ENCODE measurements around the gene SEZ6L2.

SEZ6L2 gene

DNA sequence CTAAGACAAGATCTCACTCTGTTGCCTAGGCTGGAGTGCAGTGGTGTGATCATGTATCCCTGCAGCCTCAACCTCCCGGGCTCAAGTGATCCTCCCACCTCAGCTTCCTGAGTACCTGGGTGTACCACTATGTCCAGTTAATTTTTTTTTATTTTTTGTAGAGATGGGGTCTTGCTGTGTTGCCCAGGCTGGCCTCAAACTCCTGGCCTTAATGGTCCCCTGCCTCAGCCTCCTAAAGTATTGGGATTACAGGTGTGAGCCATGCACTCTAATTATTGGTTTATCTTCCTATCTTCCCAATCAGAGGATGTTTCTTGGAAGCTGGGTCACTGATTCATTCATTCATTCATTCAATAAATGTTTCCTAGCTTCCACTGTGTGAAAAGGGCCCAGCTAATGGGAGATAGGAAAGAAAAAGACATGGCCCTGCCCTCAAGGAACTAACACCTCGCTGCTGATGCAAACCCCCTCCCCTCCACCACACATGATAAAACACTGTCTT lies 9.4 kb upstream of the SEZ6L2 start:
- no peaks in the 10 kb centered on the region for H3K4me1 ChIP-seq (ENCODE audit: control insufficient read depth in 1 of 2, insufficient read depth in 2 of 2, low read length in 2 of 2)

DNA sequence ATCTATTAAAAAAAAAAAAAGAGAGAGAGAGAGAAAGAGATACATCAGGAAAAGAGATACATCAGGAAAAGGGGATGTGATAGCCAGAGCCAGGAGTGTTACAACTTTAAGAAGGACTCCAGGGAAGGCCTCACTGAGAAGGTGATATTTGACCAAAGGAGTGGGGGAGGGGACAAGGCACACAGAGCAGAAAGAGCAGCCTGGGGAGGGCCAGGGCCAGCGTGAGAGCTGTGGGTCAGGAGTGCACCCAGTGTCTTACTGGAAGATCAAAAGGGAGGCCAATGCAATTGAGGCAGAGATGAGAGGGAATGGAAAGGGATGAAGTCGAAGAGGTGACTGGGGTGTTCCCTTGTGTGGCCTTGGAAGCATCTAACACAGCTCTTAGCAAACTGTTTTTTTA lies 8.6 kb upstream of the SEZ6L2 start:
- H3K9me3 ChIP-seq (ENCODE audit: control insufficient read depth in 1 of 2, low read length in 2 of 2) = no peaks in the 10 kb centered on the region
- no peaks in the 10 kb centered on the region for H3K36me3 ChIP-seq (ENCODE audit: control insufficient read depth in 1 of 2, insufficient read depth in 2 of 2, low read length in 2 of 2)
- H3K27ac ChIP-seq (ENCODE audit: low read length) = no peak overlapping the region
- no peaks in the 10 kb centered on the region for H3K27me3 ChIP-seq (ENCODE audit: low read depth, low read length)
- no peaks in the 10 kb centered on the region for H3K4me1 ChIP-seq (ENCODE audit: control insufficient read depth in 1 of 2, insufficient read depth in 2 of 2, low read length in 2 of 2)
- H3K4me3 ChIP-seq (ENCODE audit: low read depth in 1 of 2, low read length in 2 of 2) = no peak overlapping the region

More for the DNA sequence above, 9.4 kb upstream of the SEZ6L2 start:
- Histone ChIP-seq H3K27ac (ENCODE audit: low read length) (no peak overlapping the region), H3K36me3 (ENCODE audit: control insufficient read depth in 1 of 2, insufficient read depth in 2 of 2, low read length in 2 of 2) (no peaks in the 10 kb centered on the region), H3K27me3 (ENCODE audit: low read depth, low read length) (no peaks in the 10 kb centered on the region), H3K4me3 (ENCODE audit: low read depth in 1 of 2, low read length in 2 of 2) (no peak overlapping the region), H3K9me3 (ENCODE audit: control insufficient read depth in 1 of 2, low read length in 2 of 2) (no peaks in the 10 kb centered on the region)

DNA sequence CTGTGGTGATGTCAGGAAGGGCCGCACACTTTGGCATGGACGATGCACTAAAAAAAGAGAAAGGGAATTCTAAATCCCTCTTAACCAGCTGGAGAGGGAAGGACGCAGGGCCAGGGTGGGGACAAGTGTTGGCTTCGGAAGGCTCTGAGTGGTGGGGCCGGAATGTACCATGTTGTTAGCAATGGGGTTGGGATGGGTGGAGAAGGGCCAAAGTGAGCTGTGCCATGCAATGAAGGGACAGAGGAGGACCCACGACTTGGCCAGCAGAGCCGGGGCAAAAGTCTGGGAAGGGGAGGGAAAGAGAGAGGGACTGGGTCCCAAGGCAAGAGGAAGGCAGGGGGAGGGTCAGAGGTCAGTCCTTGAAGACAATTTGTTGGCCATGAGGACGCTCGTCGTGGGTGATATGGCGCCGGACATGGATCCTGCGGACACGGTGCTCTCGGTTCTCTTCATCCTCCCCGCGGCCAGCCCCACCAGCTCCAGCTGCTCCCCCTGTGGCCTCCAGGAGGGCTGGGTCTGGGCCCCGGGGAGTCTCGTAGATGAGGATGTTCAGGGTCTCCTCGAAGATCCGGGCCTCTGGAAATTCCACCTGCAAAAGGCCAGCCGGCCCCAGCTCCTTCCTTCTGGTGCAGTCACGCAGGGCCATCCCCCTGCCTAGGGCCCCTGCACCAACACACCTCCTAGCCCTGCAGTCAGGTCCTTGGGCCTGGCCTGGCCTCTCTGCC lies 7.3 kb upstream of the SEZ6L2 start:
- H3K4me3 ChIP-seq (ENCODE audit: low read depth in 1 of 2, low read length in 2 of 2) = no peak overlapping the region
- no peaks in the 10 kb centered on the region for H3K36me3 ChIP-seq (ENCODE audit: control insufficient read depth in 1 of 2, insufficient read depth in 2 of 2, low read length in 2 of 2)
- H3K27ac ChIP-seq (ENCODE audit: low read length) = no peak overlapping the region
- no peaks in the 10 kb centered on the region for H3K4me1 ChIP-seq (ENCODE audit: control insufficient read depth in 1 of 2, insufficient read depth in 2 of 2, low read length in 2 of 2)
- no peaks in the 10 kb centered on the region for H3K9me3 ChIP-seq (ENCODE audit: control insufficient read depth in 1 of 2, low read length in 2 of 2)
- no peaks in the 10 kb centered on the region for H3K27me3 ChIP-seq (ENCODE audit: low read depth, low read length)

DNA sequence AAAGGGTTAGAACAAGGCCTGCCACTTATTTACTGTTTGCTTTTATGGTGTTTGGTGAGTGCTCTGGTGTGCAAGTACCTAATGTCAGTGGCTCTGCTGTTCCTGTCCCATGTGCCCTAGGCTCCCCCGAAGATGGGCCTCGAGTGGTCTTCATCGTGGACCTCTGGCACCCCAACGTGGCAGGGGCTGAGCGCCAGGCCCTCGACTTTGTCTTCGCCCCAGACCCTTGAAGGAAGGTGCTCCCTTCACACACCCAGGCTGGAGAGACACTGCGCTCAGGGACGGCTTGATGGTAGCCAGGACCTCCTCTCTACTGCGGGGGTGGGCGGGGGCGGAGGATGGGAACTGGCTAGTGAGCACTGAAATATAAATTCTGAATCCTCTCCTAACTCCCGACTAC lies 6.3 kb upstream of the SEZ6L2 start:
- Histone ChIP-seq H3K27ac (ENCODE audit: low read length) (no peak overlapping the region), H3K9me3 (ENCODE audit: control insufficient read depth in 1 of 2, low read length in 2 of 2) (no peaks in the 10 kb centered on the region), H3K4me1 (ENCODE audit: control insufficient read depth in 1 of 2, insufficient read depth in 2 of 2, low read length in 2 of 2) (peaks cover 0 to under 1% of the 10 kb centered on the region in 2 donors), H3K27me3 (ENCODE audit: low read depth, low read length) (no peaks in the 10 kb centered on the region), H3K4me3 (ENCODE audit: low read depth in 1 of 2, low read length in 2 of 2) (no peak overlapping the region), H3K36me3 (ENCODE audit: control insufficient read depth in 1 of 2, insufficient read depth in 2 of 2, low read length in 2 of 2) (no peaks in the 10 kb centered on the region)

DNA sequence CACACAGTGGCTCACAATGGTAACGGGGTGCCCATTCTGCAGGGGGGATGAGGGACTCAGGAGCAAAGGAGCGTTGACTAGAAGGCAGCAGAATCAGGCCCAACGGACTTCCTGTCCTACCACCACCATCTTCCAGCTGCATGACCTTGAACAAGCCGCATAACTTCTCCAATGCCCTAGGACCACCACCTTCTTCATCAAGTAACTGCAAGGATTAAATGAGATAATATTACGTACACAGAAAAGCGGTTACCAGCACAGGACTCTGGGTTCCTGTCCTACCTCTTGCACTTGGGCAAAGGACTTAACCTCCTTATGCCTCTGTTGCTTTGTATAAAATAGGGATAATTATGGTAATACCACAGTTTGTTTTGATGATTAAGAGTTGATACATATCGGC lies 5.6 kb upstream of the SEZ6L2 start:
- Histone ChIP-seq H3K9me3 (ENCODE audit: control insufficient read depth in 1 of 2, low read length in 2 of 2) (no peaks in the 10 kb centered on the region), H3K27ac (ENCODE audit: low read length) (no peak overlapping the region), H3K36me3 (ENCODE audit: control insufficient read depth in 1 of 2, insufficient read depth in 2 of 2, low read length in 2 of 2) (no peaks in the 10 kb centered on the region), H3K4me1 (ENCODE audit: control insufficient read depth in 1 of 2, insufficient read depth in 2 of 2, low read length in 2 of 2) (peaks cover 0 to 4% of the 10 kb centered on the region in 2 donors), H3K4me3 (ENCODE audit: low read depth in 1 of 2, low read length in 2 of 2) (no peak overlapping the region), H3K27me3 (ENCODE audit: low read depth, low read length) (no peaks in the 10 kb centered on the region)

DNA sequence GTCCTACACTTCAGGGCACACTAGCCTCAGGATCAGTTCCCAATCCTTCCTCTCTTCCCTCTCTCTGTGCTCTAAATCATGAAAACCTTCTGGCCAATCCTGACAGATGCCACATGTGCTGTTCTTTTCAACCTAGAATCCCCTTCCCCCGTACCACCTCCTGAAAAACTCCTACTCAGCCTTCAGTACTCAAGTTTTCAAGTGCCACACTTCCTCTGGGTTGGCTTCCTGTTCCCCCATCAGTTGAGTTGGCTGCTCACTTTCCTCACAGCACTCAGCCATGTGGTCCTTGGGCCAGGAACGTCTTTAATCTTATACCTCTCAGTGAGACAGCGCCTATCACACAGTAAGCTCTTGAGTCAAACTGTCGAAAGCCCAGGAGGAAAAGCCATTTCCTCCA lies 4.2 kb upstream of the SEZ6L2 start:
- Histone ChIP-seq H3K4me1 (ENCODE audit: control insufficient read depth in 1 of 2, insufficient read depth in 2 of 2, low read length in 2 of 2) (peaks cover 0 to 17% of the 10 kb centered on the region in 2 donors), H3K27me3 (ENCODE audit: low read depth, low read length) (peaks cover 1% of the 10 kb centered on the region), H3K4me3 (ENCODE audit: low read depth in 1 of 2, low read length in 2 of 2) (no peak overlapping the region), H3K27ac (ENCODE audit: low read length) (no peak overlapping the region), H3K9me3 (ENCODE audit: control insufficient read depth in 1 of 2, low read length in 2 of 2) (no peaks in the 10 kb centered on the region), H3K36me3 (ENCODE audit: control insufficient read depth in 1 of 2, insufficient read depth in 2 of 2, low read length in 2 of 2) (no peaks in the 10 kb centered on the region)

DNA sequence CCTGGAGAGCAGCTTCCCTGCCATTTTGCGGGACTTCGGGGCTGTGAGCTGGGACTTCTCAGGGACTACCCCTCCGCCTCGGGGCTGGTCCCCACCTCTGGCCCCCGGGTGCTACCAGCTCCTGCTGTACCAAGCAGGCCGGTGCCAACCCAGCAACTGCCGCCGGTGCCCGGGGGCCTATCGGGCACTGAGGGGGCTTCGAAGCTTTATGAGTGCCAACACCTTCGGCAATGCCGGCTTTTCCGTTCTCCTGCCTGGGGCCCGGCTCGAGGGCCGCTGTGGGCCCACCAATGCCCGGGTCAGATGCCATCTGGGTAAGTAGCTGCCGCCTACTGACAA lies 2.2 kb upstream of the SEZ6L2 start:
- Histone ChIP-seq H3K36me3 (ENCODE audit: control insufficient read depth in 1 of 2, insufficient read depth in 2 of 2, low read length in 2 of 2) (no peaks in the 10 kb centered on the region), H3K27ac (ENCODE audit: low read length) (no peak overlapping the region), H3K4me1 (ENCODE audit: control insufficient read depth in 1 of 2, insufficient read depth in 2 of 2, low read length in 2 of 2) (peaks cover 0 to 17% of the 10 kb centered on the region in 2 donors), H3K27me3 (ENCODE audit: low read depth, low read length) (peaks cover 13% of the 10 kb centered on the region), H3K4me3 (ENCODE audit: low read depth in 1 of 2, low read length in 2 of 2) (no peak overlapping the region), H3K9me3 (ENCODE audit: control insufficient read depth in 1 of 2, low read length in 2 of 2) (no peaks in the 10 kb centered on the region)

DNA sequence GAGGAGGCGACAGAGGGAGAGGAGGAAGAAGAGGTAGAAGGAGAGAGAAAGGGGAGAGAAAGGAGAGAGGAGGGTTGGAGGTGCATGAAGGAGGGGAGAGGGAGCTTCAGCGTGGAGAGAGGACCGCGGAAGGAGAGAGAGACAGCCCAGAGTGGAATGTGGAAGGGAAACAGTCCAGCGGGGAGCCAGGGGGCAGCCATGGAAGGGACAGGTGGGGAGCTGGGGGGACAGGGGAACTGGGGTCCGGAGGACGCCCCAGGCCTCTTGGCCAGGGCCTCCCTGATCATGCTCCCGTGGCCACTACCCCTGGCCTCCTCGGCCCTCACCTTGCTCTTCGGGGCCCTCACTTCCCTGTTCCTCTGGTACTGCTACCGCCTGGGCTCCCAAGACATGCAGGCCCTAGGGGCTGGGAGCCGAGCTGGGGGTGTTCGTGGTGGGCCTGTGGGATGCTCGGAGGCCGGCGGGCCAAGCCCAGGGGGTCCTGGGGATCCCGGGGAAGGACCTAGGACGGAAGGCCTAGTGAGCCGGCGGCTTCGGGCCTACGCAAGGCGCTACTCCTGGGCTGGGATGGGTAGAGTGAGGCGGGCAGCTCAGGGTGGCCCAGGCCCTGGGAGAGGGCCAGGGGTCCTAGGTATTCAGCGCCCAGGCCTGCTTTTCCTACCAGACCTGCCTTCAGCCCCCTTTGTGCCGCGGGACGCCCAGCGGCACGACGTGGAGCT lies 1.7 kb upstream of the SEZ6L2 start:
- Histone ChIP-seq H3K27ac (ENCODE audit: low read length) (peak overlapping the region; percentile 56), H3K27me3 (ENCODE audit: low read depth, low read length) (peaks cover 13% of the 10 kb centered on the region), H3K4me3 (ENCODE audit: low read depth in 1 of 2, low read length in 2 of 2) (peak overlapping the region; percentile 63 to 65)

DNA sequence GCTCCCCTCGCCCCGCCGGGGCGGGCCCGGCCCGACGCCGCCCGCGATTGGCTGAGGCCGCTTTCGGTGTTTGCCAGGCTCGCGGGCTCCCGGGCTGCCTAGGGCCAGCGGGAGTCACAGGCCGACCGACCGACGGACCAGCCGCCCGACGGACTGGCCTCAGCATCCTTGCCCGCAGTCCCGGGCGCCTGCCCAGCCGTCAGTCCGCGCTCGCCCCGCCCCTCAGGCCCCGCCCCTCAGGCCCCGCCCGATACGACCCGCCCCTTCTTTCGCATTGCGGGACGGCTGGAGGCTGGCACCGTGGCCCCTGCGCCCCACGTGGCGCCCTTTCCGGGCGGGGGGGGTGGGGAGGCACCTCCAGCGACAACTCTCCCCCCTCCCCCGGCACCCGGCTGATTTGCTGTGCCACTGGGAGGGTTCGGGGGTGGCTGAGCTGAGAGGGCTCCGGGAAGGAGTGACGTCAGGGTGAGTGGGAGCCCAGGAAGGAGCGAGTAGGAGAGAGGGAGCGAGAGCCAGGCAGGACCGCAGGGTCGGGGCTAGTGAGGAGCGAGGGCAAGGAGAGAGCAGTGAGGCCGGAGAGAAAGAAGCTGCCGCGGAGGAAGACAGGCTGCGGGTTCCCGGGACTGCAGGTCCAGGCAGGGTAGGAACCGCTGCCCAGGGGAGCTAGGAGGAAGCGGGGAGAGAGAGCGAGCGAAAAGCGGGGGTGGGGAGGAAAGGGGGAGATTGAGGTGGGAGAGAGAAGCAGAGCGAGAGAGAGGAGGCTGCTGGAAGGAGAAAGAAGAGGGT lies 945 bp upstream of the SEZ6L2 start, which contains the start of gene ASPHD1:
ASPHD1 (plus strand) TSS at position 387 of the 786 bp plus-strand sequence. CDS start 484 bp downstream, outside the sequence.
- Histone ChIP-seq H3K27ac (ENCODE audit: low read length) (peak within 1 kb of the TSS; percentile 56), H3K36me3 (ENCODE audit: control insufficient read depth in 1 of 2, insufficient read depth in 2 of 2, low read length in 2 of 2) (no peaks in the 10 kb centered on the region), H3K9me3 (ENCODE audit: control insufficient read depth in 1 of 2, low read length in 2 of 2) (no peaks in the 10 kb centered on the region), H3K4me3 (ENCODE audit: low read depth in 1 of 2, low read length in 2 of 2) (peak within 1 kb of the TSS; percentile 63 to 65), H3K4me1 (ENCODE audit: control insufficient read depth in 1 of 2, insufficient read depth in 2 of 2, low read length in 2 of 2) (peaks cover 0 to 17% of the 10 kb centered on the region in 2 donors), H3K27me3 (ENCODE audit: low read depth, low read length) (peaks cover 13% of the 10 kb centered on the region)

More for the DNA sequence above, 1.7 kb upstream of the SEZ6L2 start:
- Histone ChIP-seq H3K9me3 (ENCODE audit: control insufficient read depth in 1 of 2, low read length in 2 of 2) (no peaks in the 10 kb centered on the region), H3K36me3 (ENCODE audit: control insufficient read depth in 1 of 2, insufficient read depth in 2 of 2, low read length in 2 of 2) (no peaks in the 10 kb centered on the region), H3K4me1 (ENCODE audit: control insufficient read depth in 1 of 2, insufficient read depth in 2 of 2, low read length in 2 of 2) (peaks cover 0 to 17% of the 10 kb centered on the region in 2 donors)

DNA sequence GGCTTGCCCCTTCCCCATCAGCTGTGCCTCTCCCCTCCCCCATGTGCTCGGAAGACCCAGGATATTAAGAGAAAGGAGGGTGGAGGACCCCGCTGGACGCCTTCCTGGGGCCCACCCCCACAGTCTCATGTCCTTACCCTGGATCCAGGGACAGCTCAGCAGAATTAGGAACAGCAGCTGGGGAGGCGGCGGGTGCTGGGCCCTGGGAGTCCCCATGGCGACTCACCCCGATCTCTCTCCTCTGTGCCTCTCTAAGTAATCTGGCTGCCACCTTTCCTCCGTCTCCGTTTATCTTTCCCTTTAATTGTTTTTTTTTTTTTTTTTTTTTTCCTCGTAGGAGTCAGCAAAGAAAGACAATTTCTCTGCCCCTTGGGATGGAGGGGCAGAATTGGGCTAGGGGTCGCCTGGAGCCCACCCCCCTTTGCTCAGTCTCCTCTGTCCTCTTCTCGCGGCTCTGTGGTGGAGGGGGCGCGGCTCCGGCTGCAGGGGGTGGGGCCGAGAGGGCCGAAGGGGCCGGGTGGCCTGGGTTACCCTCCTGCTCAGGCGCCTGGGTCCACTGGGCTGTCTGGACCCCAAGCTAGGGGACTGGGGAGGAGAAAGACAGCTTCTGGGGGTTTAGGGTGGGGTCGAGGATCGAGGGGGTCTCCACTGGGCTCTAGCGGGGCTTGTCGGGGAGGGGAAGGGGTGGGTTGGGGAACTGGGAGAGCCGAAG lies 390 bp downstream of the SEZ6L2 start:
- H3K27me3 ChIP-seq (ENCODE audit: low read depth, low read length) = peaks cover 13% of the 10 kb centered on the region
- H3K9me3 ChIP-seq (ENCODE audit: control insufficient read depth in 1 of 2, low read length in 2 of 2) = no peaks in the 10 kb centered on the region
- H3K4me3 ChIP-seq (ENCODE audit: low read depth in 1 of 2, low read length in 2 of 2) = peak overlapping the region in 1 of 2 donors; percentile 65
- no peak overlapping the region for H3K27ac ChIP-seq (ENCODE audit: low read length)
- peaks cover 0 to 17% of the 10 kb centered on the region in 2 donors for H3K4me1 ChIP-seq (ENCODE audit: control insufficient read depth in 1 of 2, insufficient read depth in 2 of 2, low read length in 2 of 2)
- no peaks in the 10 kb centered on the region for H3K36me3 ChIP-seq (ENCODE audit: control insufficient read depth in 1 of 2, insufficient read depth in 2 of 2, low read length in 2 of 2)
